ENCODE measurements around the gene IGF2R.
"Not testable (repeated sequence)": the region's sequence is repeated elsewhere in the genome, so short reads cannot be mapped to it uniquely, and the experiment has no call there.

The IGF2R gene

DNA sequence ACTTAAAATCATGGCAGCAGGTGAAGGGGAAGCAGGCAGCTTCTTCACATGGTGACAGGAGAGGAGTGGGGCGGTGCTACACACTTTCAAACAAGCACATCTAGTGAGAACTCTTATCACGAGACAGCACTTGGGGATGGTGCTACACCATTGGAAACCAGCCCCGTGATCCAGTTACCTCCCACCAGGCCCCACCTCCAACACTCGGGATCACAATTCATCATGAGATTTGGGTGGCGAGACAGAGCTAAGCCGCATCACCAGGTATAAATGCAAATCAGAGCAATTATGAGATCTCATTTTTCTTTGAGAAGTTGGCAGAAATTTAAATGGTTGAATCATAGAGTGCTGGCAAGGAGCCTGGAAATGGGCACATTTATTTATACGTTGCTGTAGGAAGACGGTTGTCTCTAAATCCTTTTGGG is 31.4 kb downstream of the IGF2R start:
- no peak for DNase-seq

- not testable (repeated sequence) for DNase-seq
Observed at GRCh38 chr6:160000893-160001427, 32.1 kb downstream of the IGF2R start.

GRCh38 chr6:160002882-160003281 is 34.0 kb downstream of the IGF2R start:
- no peak for DNase-seq

- DNase-seq = no peak
Observed at GRCh38 chr6:160004018-160004417, 35.1 kb downstream of the IGF2R start.

- DNase-seq = no peak
Observed at GRCh38 chr6:160004419-160005175, 35.7 kb downstream of the IGF2R start.

- no peak for DNase-seq
Observed at GRCh38 chr6:160005211-160005610, 36.3 kb downstream of the IGF2R start.

GRCh38 chr6:160005861-160006540 is 37.1 kb downstream of the IGF2R start:
- no peak for DNase-seq

DNA sequence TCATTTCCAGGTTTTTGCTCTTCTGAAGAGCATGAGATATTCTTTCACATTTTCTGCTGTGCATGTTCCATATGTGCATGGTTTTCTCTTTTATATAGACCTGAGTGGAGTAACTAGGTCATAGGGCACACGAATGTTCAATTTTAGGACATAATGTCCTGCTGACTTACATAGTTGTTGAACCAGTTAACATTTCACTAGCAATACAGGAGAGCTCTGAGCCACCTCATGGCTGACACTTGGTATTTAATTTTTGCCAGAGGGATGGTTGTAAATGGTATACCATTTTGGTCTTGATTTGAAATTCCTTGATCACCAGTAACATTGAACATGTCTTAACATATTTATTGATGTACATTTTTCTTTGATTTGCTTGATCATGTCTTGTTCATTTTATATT is 38.3 kb downstream of the IGF2R start:
- DNase-seq = no peak

DNA sequence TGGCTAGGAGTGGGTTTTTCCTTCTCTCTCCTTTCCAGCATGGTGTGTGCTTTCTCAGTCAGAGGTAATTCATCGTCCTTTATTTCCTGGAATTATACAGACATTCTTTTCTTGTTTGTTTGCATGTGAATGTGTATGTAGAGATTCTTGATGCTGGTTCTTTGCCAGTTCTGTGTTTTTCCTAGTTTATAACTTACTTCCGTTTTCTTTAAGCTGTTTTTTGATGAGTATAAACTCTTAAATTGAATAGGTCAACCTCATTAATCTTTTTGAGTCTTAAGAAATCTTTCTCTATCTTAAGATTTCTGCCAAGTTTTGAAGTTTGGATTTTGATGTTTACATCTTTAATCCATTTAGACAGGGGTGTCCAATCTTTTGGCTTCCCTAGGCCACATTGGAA is 38.7 kb downstream of the IGF2R start:
- DNase-seq = no peak

DNA sequence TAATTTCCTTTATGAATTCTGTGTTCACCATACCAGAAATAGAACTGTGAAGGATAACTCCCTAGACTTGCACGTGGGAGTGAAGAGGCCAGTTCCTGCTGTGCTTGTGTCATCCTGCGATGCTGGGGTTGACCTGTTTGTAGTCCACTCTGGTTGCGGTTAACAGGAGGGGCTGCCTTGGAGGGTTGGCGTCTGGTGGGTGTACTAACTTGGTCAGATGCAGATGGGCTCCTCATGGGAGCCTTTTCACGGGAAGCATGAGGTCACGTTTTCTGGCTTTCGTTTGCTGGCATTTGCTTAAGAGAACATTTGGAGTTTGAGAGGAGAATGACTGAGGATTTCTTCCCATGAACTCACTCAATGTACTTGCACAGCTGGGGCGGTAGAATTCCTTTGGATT is 41.2 kb downstream of the IGF2R start:
- DNase-seq = no peak

GRCh38 chr6:160013987-160014868 is 45.3 kb downstream of the IGF2R start:
- no peak for DNase-seq

DNA sequence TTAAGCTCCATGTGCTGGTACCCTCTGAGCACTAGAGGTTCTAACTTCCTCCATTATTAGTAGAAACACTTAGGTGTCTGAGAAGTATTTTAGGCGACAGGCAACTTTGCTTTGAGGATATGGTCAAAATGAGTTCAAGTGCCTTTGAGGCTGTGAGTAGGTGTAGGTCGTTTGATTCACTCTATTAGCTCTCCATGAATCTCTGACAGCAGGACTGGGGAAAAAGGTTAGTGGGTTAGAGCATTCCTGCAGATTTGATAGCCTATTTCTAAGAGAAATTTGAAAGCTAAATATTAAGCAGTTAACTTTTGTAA is 45.9 kb downstream of the IGF2R start:
- DNase-seq = no peak

GRCh38 chr6:160015778-160016684 is 47.1 kb downstream of the IGF2R start:
- no peak for DNase-seq

DNA sequence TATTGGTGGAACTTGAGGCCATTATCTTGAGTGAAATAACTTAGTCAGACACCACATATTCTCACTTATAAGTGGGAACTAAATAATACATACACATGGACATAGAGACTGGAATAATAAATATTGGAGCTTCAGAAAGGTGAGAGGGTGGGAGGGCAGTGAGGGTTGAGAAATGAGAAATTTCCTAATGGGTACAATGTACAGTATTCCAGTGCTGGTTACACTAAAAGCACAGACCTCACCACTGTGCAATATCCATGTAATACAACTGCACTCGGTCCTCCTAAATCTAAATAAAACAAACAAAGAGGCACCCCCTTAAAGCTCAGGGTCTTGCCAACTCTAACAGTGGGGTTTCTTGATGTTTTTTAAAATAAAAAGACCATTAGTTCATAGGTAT is 53.2 kb downstream of the IGF2R start:
- no peak for DNase-seq

DNA sequence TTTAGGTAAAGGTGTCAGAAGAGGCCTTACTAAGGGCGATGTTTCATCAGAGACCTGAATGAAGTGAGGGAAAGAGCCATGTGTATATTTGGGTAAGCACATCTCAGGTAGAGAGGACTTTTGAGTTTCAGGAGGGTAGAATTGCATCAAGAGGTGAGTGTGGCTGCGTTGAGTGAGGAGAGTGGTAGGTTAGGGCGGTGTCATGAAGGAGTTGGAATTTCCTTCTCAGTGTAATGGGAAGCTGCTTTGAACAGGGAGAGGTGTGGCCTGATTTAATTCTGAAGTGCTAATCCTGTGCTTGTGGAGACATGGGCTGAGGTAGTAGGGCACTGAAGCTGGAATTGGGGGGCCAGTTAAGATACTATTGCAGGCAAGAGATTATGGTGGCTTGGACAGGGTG is 53.9 kb downstream of the IGF2R start:
- no peak for DNase-seq

DNA sequence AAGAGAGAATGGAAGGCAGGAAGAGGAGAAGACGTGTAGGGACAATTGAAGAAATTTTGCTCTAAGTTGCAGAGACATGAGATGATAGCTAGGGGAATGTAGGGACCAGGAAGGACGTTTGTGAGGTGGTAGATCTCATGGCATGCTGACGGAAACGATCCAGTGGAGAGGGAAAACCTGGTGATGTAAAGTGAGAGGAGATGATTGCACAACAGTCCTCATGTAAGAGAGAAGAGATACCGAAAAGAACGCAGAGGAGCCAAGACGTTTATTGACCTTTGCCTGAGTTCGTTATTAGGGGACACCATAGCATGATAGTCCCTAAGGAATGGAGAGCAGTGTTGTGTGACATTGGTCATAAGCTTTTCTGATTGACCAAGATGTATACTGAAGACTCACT is 55.3 kb downstream of the IGF2R start:
- no peak for DNase-seq

GRCh38 chr6:160027076-160027475 is 58.2 kb downstream of the IGF2R start:
- no peak for DNase-seq

GRCh38 chr6:160027931-160028330 is 59.0 kb downstream of the IGF2R start:
- no peak for DNase-seq

GRCh38 chr6:160028487-160029275 is 59.8 kb downstream of the IGF2R start:
- DNase-seq = no peak

GRCh38 chr6:160029525-160029924 is 60.6 kb downstream of the IGF2R start:
- no peak for DNase-seq

GRCh38 chr6:160030103-160030502 is 61.2 kb downstream of the IGF2R start:
- peak; percentile 58 for DNase-seq

DNA sequence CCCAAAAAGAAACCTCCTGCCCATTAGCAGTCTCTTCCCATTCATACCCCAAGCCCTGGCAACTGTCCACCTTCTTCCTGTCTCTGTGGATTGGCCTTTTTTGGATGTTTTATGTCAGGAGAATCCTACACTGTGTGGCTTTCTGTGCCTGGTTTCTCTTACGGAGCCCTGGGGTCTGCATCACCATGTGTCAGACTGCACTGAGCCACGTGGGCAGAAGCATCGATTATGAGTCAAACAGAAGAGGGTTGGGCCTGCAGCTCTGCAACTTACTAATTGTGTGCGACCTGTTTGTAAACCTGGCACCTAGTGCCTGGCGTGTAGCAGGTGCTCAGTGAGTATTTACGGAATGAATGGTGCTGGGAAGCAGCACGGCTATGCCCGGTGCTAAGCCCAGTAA is 62.6 kb downstream of the IGF2R start:
- DNase-seq = no peak
